ENCODE measurements around the gene RAB12.

RAB12 gene

DNA sequence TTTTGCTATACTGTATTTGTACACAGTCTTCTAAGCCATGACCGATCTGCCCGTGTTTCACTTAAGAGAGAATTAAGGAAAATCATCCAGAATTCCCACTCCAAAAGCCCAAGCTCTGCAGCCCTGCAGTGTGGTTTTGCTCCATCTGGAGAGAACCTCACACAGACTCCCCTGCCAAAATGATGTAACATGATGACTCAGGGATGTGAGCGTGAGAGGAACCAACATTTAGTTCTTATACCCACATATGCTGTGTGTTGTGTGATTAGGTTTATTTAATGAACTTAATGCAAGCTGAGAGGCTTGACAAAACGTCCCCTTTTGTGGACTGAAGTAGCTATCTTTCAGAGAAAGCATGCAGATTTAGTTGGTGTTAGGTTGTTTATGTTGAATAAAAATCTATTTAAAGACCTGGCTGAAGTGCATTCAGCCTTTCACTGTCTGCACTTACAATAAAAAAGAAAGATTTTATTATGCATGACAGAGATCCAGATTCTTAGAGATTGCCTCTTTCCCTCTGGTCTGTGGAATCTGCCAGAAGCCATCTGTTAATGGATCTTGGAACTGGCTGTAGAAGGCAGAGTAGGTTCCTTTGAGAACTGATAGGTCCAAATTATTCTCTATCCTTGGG lies 6.3 kb downstream of the RAB12 start (continued):
- TF ChIP-seq IKZF3 (tag by site-specific recombination; IDR thresholded peaks at IDR 0.05): peak; percentile 73
- TF ChIP-seq TRIM28 (IDR thresholded peaks at IDR 0.05; ENCODE audit: borderline replicate concordance, low read length): no peak; the same call in 1 of the 2 replicates
- no peak for TF ChIP-seq SALL2 (tag by site-specific recombination; IDR thresholded peaks at IDR 0.05; ENCODE audit: borderline replicate concordance)
- TF ChIP-seq GLIS1 (tag by site-specific recombination; IDR thresholded peaks at IDR 0.05): 0 out of 2 replicates have a peak, but pooled peaks have one; percentile 22
- TF ChIP-seq ZFP41 (tag by site-specific recombination; IDR thresholded peaks at IDR 0.05; ENCODE audit: borderline replicate concordance): no peak
- TF ChIP-seq, protein P1, sequence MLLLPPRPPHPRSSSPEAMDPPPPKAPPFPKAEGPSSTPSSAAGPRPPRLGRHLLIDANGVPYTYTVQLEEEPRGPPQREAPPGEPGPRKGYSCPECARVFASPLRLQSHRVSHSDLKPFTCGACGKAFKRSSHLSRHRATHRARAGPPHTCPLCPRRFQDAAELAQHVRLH (tag by site-specific recombination; IDR thresholded peaks at IDR 0.05): no peak
- no peak for TF ChIP-seq KLF1 (tag by site-specific recombination; IDR thresholded peaks at IDR 0.05)
- 0 out of 2 replicates have a peak, but pooled peaks have one; percentile 41 for TF ChIP-seq PRDM1 (tag by site-specific recombination; IDR thresholded peaks at IDR 0.05)
- TF ChIP-seq HOXC10 (CRISPR knock-in tag; IDR thresholded peaks at IDR 0.05): no peak
- TF ChIP-seq ZNF664 (tag by site-specific recombination; IDR thresholded peaks at IDR 0.05): peak; percentile 69; the same call in 1 of the 2 replicates
- peak; percentile 31; the same call in 1 of the 2 replicates for TF ChIP-seq ZNF629 (tag by site-specific recombination; IDR thresholded peaks at IDR 0.05)
- TF ChIP-seq ZNF837 (tag by site-specific recombination; IDR thresholded peaks at IDR 0.05): no peak
- TF ChIP-seq, protein P2, sequence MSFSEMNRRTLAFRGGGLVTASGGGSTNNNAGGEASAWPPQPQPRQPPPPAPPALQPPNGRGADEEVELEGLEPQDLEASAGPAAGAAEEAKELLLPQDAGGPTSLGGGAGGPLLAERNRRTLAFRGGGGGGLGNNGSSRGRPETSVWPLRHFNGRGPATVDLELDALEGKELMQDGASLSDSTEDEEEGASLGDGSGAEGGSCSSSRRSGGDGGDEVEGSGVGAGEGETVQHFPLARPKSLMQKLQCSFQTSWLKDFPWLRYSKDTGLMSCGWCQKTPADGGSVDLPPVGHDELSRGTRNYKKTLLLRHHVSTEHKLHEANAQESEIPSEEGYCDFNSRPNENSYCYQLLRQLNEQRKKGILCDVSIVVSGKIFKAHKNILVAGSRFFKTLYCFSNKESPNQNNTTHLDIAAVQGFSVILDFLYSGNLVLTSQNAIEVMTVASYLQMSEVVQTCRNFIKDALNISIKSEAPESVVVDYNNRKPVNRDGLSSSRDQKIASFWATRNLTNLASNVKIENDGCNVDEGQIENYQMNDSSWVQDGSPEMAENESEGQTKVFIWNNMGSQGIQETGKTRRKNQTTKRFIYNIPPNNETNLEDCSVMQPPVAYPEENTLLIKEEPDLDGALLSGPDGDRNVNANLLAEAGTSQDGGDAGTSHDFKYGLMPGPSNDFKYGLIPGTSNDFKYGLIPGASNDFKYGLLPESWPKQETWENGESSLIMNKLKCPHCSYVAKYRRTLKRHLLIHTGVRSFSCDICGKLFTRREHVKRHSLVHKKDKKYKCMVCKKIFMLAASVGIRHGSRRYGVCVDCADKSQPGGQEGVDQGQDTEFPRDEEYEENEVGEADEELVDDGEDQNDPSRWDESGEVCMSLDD (tag by site-specific recombination; IDR thresholded peaks at IDR 0.05): no peak
- no peak for TF ChIP-seq ZBTB20 (tag by site-specific recombination; IDR thresholded peaks at IDR 0.05)
- TF ChIP-seq ZNF391 (tag by site-specific recombination; IDR thresholded peaks at IDR 0.05; ENCODE audit: borderline replicate concordance, low read depth): no peak
- no peak for TF ChIP-seq TCF7L2 (IDR thresholded peaks at IDR 0.05; ENCODE audit: borderline replicate concordance, low read depth, low read length)
- peak; percentile 21 for TF ChIP-seq ZNF510 (tag by site-specific recombination; IDR thresholded peaks at IDR 0.05; ENCODE audit: insufficient replicate concordance)
- TF ChIP-seq ZNF426 (tag by site-specific recombination; IDR thresholded peaks at IDR 0.05): no peak
- TF ChIP-seq ZNF473 (tag by site-specific recombination; IDR thresholded peaks at IDR 0.05): no peak
- no peak for TF ChIP-seq ZNF175 (tag by site-specific recombination; IDR thresholded peaks at IDR 0.05)
- TF ChIP-seq, protein P3, sequence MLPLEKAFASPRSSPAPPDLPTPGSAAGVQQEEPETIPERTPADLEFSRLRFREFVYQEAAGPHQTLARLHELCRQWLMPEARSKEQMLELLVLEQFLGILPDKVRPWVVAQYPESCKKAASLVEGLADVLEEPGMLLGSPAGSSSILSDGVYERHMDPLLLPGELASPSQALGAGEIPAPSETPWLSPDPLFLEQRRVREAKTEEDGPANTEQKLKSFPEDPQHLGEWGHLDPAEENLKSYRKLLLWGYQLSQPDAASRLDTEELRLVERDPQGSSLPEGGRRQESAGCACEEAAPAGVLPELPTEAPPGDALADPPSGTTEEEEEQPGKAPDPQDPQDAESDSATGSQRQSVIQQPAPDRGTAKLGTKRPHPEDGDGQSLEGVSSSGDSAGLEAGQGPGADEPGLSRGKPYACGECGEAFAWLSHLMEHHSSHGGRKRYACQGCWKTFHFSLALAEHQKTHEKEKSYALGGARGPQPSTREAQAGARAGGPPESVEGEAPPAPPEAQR (tag by site-specific recombination; IDR thresholded peaks at IDR 0.05): no peak
- no peak for TF ChIP-seq ZNF610 (tag by site-specific recombination; IDR thresholded peaks at IDR 0.05; ENCODE audit: borderline replicate concordance)
- TF ChIP-seq ZNF354C (tag by site-specific recombination; IDR thresholded peaks at IDR 0.05; ENCODE audit: borderline replicate concordance, low read depth): no peak
- TF ChIP-seq, protein P4, sequence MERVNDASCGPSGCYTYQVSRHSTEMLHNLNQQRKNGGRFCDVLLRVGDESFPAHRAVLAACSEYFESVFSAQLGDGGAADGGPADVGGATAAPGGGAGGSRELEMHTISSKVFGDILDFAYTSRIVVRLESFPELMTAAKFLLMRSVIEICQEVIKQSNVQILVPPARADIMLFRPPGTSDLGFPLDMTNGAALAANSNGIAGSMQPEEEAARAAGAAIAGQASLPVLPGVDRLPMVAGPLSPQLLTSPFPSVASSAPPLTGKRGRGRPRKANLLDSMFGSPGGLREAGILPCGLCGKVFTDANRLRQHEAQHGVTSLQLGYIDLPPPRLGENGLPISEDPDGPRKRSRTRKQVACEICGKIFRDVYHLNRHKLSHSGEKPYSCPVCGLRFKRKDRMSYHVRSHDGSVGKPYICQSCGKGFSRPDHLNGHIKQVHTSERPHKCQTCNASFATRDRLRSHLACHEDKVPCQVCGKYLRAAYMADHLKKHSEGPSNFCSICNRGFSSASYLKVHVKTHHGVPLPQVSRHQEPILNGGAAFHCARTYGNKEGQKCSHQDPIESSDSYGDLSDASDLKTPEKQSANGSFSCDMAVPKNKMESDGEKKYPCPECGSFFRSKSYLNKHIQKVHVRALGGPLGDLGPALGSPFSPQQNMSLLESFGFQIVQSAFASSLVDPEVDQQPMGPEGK (tag by site-specific recombination; IDR thresholded peaks at IDR 0.05): 0 out of 2 replicates have a peak, but pooled peaks have one; percentile 17
- TF ChIP-seq, protein P5, sequence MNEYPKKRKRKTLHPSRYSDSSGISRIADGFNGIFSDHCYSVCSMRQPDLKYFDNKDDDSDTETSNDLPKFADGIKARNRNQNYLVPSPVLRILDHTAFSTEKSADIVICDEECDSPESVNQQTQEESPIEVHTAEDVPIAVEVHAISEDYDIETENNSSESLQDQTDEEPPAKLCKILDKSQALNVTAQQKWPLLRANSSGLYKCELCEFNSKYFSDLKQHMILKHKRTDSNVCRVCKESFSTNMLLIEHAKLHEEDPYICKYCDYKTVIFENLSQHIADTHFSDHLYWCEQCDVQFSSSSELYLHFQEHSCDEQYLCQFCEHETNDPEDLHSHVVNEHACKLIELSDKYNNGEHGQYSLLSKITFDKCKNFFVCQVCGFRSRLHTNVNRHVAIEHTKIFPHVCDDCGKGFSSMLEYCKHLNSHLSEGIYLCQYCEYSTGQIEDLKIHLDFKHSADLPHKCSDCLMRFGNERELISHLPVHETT (tag by site-specific recombination; IDR thresholded peaks at IDR 0.05): no peak
- TF ChIP-seq ZNF521 (tag by site-specific recombination; IDR thresholded peaks at IDR 0.05): no peak
- TF ChIP-seq, protein P6, sequence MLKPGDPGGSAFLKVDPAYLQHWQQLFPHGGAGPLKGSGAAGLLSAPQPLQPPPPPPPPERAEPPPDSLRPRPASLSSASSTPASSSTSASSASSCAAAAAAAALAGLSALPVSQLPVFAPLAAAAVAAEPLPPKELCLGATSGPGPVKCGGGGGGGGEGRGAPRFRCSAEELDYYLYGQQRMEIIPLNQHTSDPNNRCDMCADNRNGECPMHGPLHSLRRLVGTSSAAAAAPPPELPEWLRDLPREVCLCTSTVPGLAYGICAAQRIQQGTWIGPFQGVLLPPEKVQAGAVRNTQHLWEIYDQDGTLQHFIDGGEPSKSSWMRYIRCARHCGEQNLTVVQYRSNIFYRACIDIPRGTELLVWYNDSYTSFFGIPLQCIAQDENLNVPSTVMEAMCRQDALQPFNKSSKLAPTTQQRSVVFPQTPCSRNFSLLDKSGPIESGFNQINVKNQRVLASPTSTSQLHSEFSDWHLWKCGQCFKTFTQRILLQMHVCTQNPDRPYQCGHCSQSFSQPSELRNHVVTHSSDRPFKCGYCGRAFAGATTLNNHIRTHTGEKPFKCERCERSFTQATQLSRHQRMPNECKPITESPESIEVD (tag by site-specific recombination; IDR thresholded peaks at IDR 0.05): peak; percentile 77
- TF ChIP-seq KLF9 (tag by site-specific recombination; IDR thresholded peaks at IDR 0.05; ENCODE audit: low read depth): no peak
- no peak for TF ChIP-seq KLF8 (tag by site-specific recombination; IDR thresholded peaks at IDR 0.05)
- 0 out of 2 replicates have a peak, but pooled peaks have one; percentile 56 for TF ChIP-seq ZNF133 (tag by site-specific recombination; IDR thresholded peaks at IDR 0.05)
- no peak for TF ChIP-seq ZBTB8A (tag by site-specific recombination; IDR thresholded peaks at IDR 0.05)
